Measurements from ENCODE around the gene HHIPL2.

DNA sequence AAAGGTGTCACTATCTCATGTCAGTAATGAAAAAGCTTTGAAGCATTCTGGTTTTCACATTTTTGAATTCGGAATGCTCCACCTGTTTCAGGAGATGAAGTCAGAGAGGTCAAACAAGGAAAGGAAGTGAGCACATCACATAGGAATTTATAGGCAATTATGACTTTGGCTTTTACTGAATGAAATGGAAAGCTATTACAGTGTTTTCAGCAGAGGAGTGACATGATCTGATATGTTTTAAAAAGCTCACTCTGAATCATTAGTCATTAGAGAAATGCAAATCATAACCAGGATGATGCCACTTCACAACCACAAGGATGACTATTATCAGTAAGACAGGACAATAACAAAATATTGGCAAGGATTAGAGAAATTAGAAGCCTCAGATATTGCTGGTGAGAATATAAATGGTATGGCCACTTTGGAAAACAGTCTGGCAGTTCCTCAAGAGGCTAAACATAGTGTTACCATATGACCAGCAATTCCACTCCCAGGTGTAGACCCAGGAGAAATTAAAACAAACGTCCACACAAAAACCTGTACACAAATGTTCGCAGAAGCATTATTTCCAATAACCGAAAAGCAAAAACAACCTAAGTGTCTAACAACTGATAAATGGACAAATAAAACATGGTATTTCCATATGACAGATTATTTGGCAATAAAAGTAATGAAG, 34.3 kb upstream of the HHIPL2 start:
- no peak for TF ChIP-seq CTCF (IDR thresholded peaks at IDR 0.05 in 8 of 11, conservative IDR thresholded peaks at IDR 0.05 in 3 of 11)
- no peak for TF ChIP-seq POLR2A (IDR thresholded peaks at IDR 0.05)
- no peak for TF ChIP-seq POLR2AphosphoS5 (IDR thresholded peaks at IDR 0.05)
